ENCODE results near the gene EBF4. TPM values are rescaled to one million over a fixed set of nuclear protein-coding genes. Genes with fewer than 3 reads are reported as not detected.

EBF4 gene
- total and polyA plus RNA-seq, 2 experiments from 2014 or later, result 18.8 to 24.2 TPM

DNA sequence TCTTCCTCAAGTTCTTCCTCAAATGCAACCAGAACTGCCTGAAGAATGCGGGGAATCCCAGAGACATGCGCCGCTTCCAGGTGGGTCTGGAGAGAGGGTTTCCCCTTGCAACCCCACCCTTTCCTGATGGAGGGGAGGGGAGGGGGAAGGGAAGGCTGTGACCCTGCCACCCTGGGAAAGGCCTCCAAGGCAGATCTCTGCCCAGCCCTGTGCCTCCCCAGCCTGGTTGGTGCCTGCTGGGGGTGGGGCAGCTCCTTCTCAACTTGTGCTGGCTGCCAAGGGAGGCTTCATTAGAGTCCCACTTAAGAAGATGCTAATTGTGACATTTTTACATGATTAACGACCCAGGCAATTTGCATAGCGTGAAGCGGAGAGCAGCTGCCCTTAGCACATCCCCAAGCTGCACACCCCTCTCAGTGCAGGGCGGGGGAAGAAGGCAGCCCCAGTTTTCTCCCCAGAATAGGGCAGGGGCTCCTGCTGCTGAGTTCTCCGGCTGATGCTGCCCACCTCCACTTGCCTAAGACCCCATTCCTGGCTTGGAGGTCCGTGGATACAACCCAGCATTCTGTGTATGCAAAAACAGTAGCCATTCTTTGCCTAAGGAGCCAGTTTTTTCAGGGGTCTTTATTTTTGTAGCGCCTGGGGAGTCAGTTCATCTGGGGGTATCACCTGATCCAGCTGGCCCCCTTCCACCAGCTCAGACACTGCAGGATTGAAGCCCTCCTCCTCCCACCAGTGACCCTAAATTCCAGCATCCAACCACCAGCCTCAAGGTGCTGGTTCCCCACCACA lies 56.2 kb downstream of the EBF4 start:
- Histone ChIP-seq H3K36me3 (no peaks in the 10 kb centered on the region), H3K9me3 (ENCODE audit: low read depth) (no peaks in the 10 kb centered on the region), H3K4me1 (ENCODE audit: low read depth) (no peaks in the 10 kb centered on the region), H3K27me3 (peaks cover 97% of the 10 kb centered on the region), H3K4me3 (no peak overlapping the region), H3K27ac (no peak overlapping the region)
- DNase-seq (ENCODE audit: low read depth in 1 of 2, low spot score in 1 of 2), result no peak
- TF ChIP-seq, protein P1, sequence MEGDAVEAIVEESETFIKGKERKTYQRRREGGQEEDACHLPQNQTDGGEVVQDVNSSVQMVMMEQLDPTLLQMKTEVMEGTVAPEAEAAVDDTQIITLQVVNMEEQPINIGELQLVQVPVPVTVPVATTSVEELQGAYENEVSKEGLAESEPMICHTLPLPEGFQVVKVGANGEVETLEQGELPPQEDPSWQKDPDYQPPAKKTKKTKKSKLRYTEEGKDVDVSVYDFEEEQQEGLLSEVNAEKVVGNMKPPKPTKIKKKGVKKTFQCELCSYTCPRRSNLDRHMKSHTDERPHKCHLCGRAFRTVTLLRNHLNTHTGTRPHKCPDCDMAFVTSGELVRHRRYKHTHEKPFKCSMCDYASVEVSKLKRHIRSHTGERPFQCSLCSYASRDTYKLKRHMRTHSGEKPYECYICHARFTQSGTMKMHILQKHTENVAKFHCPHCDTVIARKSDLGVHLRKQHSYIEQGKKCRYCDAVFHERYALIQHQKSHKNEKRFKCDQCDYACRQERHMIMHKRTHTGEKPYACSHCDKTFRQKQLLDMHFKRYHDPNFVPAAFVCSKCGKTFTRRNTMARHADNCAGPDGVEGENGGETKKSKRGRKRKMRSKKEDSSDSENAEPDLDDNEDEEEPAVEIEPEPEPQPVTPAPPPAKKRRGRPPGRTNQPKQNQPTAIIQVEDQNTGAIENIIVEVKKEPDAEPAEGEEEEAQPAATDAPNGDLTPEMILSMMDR (IDR thresholded peaks at IDR 0.05; ENCODE audit: low read depth, low read length), result no peak

DNA sequence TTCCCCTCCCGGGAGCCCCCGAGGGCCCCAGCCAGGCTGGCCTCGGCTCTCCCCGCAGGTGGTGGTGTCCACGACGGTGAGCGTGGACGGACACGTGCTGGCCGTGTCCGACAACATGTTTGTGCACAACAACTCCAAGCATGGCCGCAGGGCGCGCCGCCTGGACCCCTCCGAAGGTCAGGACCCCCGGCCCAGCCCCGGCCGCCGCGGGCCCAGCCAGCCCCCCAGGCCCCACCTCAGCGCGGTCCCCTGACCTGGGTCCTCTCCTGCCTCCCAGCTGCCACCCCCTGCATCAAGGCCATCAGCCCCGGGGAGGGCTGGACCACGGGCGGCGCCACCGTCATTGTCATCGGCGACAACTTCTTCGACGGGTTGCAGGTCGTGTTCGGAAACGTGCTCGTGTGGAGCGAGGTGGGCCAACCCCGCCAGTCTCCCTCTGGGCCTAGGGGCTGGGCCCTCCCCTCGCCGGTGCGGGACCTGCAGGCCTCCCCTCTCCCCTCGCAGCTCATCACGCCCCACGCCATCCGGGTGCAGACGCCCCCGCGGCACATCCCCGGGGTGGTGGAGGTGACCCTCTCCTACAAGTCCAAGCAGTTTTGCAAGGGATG lies 56.9 kb downstream of the EBF4 start:
- Histone ChIP-seq H3K27me3 (peaks cover 100% of the 10 kb centered on the region), H3K4me1 (ENCODE audit: low read depth) (no peaks in the 10 kb centered on the region), H3K9me3 (ENCODE audit: low read depth) (no peaks in the 10 kb centered on the region), H3K36me3 (no peaks in the 10 kb centered on the region), H3K27ac (no peak overlapping the region), H3K4me3 (no peak overlapping the region)
- DNase-seq (ENCODE audit: low read depth in 1 of 2, low spot score in 1 of 2), result no peak
- TF ChIP-seq, protein P1 (IDR thresholded peaks at IDR 0.05; ENCODE audit: low read depth, low read length), result no peak

DNA sequence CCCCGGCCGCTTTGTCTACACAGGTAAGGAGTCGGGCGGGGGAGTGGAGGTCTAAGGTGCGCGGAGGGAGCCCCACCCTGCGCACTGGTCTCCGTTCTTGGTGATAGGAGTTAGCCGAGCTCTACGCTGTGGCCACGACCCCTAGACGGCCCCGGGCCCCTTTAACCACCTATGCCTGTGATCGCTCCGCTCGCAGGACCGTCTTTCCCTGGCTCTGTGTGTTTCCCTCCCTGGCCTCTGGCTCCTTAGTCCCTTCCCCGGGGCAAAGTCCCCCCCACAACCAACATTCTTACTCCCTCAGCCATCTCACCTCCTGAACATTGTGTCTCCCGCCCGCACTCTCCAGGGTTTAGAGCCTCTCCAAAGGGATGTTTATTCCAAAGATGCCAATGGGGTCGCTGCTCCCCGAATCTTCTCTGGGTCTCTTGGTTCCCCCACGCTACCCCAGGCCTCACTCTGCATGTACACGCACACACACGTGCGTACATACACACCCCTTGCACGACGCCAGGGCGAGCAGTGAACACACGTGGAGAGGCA lies 57.4 kb downstream of the EBF4 start:
- Histone ChIP-seq H3K27ac (no peak overlapping the region), H3K36me3 (no peaks in the 10 kb centered on the region), H3K4me1 (ENCODE audit: low read depth) (no peaks in the 10 kb centered on the region), H3K27me3 (peaks cover 100% of the 10 kb centered on the region), H3K9me3 (ENCODE audit: low read depth) (no peaks in the 10 kb centered on the region), H3K4me3 (no peak overlapping the region)
- TF ChIP-seq, protein P1 (IDR thresholded peaks at IDR 0.05; ENCODE audit: low read depth, low read length), result no peak
- no peak for DNase-seq (ENCODE audit: low read depth in 1 of 2, low spot score in 1 of 2)

DNA sequence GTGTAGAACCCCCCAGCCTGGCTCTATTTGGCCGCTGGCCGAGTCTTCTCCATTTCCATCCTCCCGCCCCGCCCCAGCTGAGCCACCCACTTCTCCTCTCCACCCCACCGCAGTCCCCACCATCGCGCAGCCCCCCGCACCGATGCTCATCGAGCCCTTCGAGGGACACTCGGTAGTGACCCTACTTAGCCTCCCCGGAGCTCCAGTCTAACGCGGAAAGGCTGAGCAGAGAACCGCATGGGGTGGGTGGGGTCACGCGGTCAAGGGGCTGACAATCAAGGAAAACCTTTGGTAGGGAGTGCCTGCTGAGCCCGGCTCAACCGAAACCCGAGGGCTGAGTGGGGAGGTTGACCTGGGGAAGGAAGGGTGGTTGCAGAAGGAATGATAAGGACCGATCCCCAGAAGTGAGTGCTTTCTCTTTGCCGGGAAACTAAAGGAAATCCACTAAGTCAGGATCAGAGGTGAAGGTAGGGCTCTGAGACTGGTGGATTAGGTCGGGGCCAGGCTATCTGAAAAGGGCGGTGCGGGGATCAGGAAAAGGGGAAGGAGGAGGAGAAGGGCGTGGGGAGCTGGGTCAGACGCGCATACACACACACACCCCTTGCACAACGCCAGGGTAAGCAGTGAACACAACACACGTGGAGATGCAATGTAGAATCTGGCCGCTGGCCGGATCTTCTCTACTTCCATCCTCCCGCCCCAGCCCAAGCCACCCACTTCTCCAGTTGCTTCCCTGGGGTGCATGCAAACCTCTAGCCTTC lies 58.1 kb downstream of the EBF4 start:
- H3K27ac ChIP-seq, result no peak overlapping the region
- peak in 1 of 2 donors; percentile 67 for DNase-seq (ENCODE audit: low read depth in 1 of 2, low spot score in 1 of 2)
- peaks cover 97% of the 10 kb centered on the region for H3K27me3 ChIP-seq
- TF ChIP-seq, protein P1 (IDR thresholded peaks at IDR 0.05; ENCODE audit: low read depth, low read length), result no peak
- no peaks in the 10 kb centered on the region for H3K36me3 ChIP-seq
- no peak overlapping the region for H3K4me3 ChIP-seq
- no peaks in the 10 kb centered on the region for H3K4me1 ChIP-seq (ENCODE audit: low read depth)
- no peaks in the 10 kb centered on the region for H3K9me3 ChIP-seq (ENCODE audit: low read depth)

DNA sequence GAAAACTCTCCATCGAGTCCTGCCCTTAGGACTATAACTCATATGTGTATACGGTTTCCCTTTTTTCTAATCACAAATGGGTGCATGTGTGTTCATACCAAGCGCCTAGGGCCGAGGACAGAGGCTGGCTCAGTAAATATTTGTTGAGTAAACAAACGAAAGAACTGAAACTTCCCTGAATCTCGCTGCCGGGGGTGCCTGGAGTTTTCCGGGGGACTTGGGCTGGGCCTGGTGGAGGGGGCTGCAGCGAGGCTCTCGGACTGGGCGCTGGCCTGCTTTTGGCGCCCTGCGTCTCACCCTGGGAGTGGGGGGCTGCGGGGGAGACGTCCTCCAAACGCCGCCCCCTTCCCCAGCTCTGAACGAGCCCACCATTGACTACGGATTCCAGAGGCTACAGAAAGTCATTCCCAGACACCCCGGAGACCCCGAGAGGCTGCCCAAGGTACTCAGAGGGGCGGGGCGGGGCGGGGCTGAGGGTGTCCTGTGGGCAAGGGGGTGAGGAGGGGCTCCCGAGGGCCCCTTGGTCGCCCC lies 58.8 kb downstream of the EBF4 start:
- H3K36me3 ChIP-seq, result no peaks in the 10 kb centered on the region
- H3K4me1 ChIP-seq (ENCODE audit: low read depth), result no peaks in the 10 kb centered on the region
- no peaks in the 10 kb centered on the region for H3K9me3 ChIP-seq (ENCODE audit: low read depth)
- TF ChIP-seq, protein P1 (IDR thresholded peaks at IDR 0.05; ENCODE audit: low read depth, low read length), result no peak
- no peak for DNase-seq (ENCODE audit: low read depth in 1 of 2, low spot score in 1 of 2)
- no peak overlapping the region for H3K27ac ChIP-seq
- H3K27me3 ChIP-seq, result peaks cover 90% of the 10 kb centered on the region
- no peak overlapping the region for H3K4me3 ChIP-seq
